Measurements from ENCODE around the gene REXO1. TPM values are rescaled to one million over a fixed set of nuclear protein-coding genes. Genes with fewer than 3 reads are reported as not detected.

REXO1 gene
- total and polyA plus RNA-seq, 2 donors (not counting 3 experiments of a cell fraction or from before 2014, with no cell fraction given) = 41.1 to 56.9 TPM

DNA sequence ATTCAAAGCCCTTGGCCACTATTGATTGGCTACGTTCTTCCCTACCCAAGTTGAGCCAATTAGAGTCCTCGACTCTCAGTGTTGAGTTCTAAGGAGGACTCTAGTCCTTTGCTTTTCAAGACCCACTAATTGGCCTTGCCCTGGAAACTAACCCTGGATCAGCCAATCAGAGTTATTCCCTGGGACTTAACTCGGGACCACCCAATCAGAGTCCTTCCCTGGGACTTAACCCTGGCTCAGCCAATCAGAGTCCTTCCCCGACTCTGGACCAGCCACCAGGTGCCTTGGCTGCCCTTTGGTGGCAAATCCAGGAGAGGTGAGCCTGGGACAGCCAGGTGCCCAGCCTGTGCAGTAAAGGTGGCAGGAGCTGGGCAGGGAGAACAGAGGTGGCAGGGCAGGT lies 64.9 kb downstream of the REXO1 start:
- no peaks in the 10 kb centered on the region for H3K9me3 ChIP-seq (replicated peaks; ENCODE audit: control insufficient read depth, insufficient read depth, low read length)
- no peak for TF ChIP-seq MYC (IDR thresholded peaks at IDR 0.05; ENCODE audit: low read depth, low read length)
- ChIA-PET CTCF (interaction anchor here (1.0 to 6.1 kb wide), 7 partner anchors 12 to 111 kb away, joined by 3 to 58 read pairs (median 8); no protein-coding TSS in a partner anchor), POLR2A (no interaction called here)
- intact Hi-C loops (cut with micrococcal nuclease) = no loop called here
- DNase-seq (ENCODE audit: low read depth, low spot score) = no peak
- no TSS peak for BruUV-seq (replicated peaks)
- no peak overlapping the region for H3K4me2 ChIP-seq (ENCODE audit: insufficient read depth, low read length)
- H4K20me1 ChIP-seq (replicated peaks; ENCODE audit: control insufficient read depth, extremely low read depth, insufficient read depth, low read length) = no peaks in the 10 kb centered on the region
- no peaks in the 10 kb centered on the region for H3K9me1 ChIP-seq (replicated peaks; ENCODE audit: control insufficient read depth, extremely low read depth, insufficient read depth, low read length)
- H3K36me3 ChIP-seq (ENCODE audit: control insufficient read depth in 2 of 2, extremely low read depth in 1 of 2, insufficient read depth in 2 of 2, low read length in 2 of 2) = no peaks in the 10 kb centered on the region
- no peak overlapping the region for H3K4me3 ChIP-seq (replicated peaks in 1 of 3; ENCODE audit: insufficient read depth in 1 of 3, low read depth in 1 of 3, low read length in 3 of 3)
- no peak for FAIRE-seq
- H3K27me3 ChIP-seq (ENCODE audit: control insufficient read depth in 2 of 2, insufficient read depth in 2 of 2, low read length in 2 of 2) = peaks cover 4 to 8% of the 10 kb centered on the region in 2 experiments
- H3K9ac ChIP-seq (replicated peaks; ENCODE audit: extremely low read depth, insufficient read depth, low read length) = no peak overlapping the region
- H2AFZ ChIP-seq (ENCODE audit: low read depth, low read length) = no peak overlapping the region
- dilution Hi-C loops (cut with MboI; ENCODE audit: extremely low pct_ligation_motif_present, low sequenced_read_pairs) = no loop called here
- H3K4me1 ChIP-seq (ENCODE audit: control insufficient read depth, extremely low read depth, insufficient read depth, low read length) = no peaks in the 10 kb centered on the region
- no peaks in the 10 kb centered on the region for H3K79me2 ChIP-seq (ENCODE audit: control insufficient read depth, insufficient read depth, low read length)
- H3K27ac ChIP-seq (ENCODE audit: insufficient read depth, low read depth, low read length) = no peak overlapping the region

GRCh38 chr19:1782521-1782920 lies 65.8 kb downstream of the REXO1 start:
- peaks cover 6 to 12% of the 10 kb centered on the region in 2 experiments for H3K27me3 ChIP-seq (ENCODE audit: control insufficient read depth in 2 of 2, insufficient read depth in 2 of 2, low read length in 2 of 2)
- CTCF ChIA-PET = interaction anchor here (1.1 to 6.1 kb wide), 7 partner anchors 11 to 44 kb away, joined by 3 to 58 read pairs (median 8); no protein-coding TSS in a partner anchor
- FAIRE-seq = no peak

More at GRCh38 chr19:1782521-1782920, 65.8 kb downstream of the REXO1 start:
- DNase-seq (ENCODE audit: low read depth, low spot score) = no peak
- Histone ChIP-seq H3K9ac (replicated peaks; ENCODE audit: extremely low read depth, insufficient read depth, low read length) (no peak overlapping the region), H3K4me2 (ENCODE audit: insufficient read depth, low read length) (no peak overlapping the region), H3K36me3 (ENCODE audit: control insufficient read depth in 2 of 2, extremely low read depth in 1 of 2, insufficient read depth in 2 of 2, low read length in 2 of 2) (no peaks in the 10 kb centered on the region), H3K9me3 (replicated peaks; ENCODE audit: control insufficient read depth, insufficient read depth, low read length) (no peaks in the 10 kb centered on the region), H3K79me2 (ENCODE audit: control insufficient read depth, insufficient read depth, low read length) (no peaks in the 10 kb centered on the region), H4K20me1 (replicated peaks; ENCODE audit: control insufficient read depth, extremely low read depth, insufficient read depth, low read length) (no peaks in the 10 kb centered on the region), H3K4me3 (replicated peaks in 1 of 3; ENCODE audit: insufficient read depth in 1 of 3, low read depth in 1 of 3, low read length in 3 of 3) (no peak overlapping the region), H3K4me1 (ENCODE audit: control insufficient read depth, extremely low read depth, insufficient read depth, low read length) (no peaks in the 10 kb centered on the region), H3K9me1 (replicated peaks; ENCODE audit: control insufficient read depth, extremely low read depth, insufficient read depth, low read length) (no peaks in the 10 kb centered on the region), H3K27ac (ENCODE audit: insufficient read depth, low read depth, low read length) (no peak overlapping the region), H2AFZ (ENCODE audit: low read depth, low read length) (no peak overlapping the region)
- dilution Hi-C loops (cut with MboI; ENCODE audit: extremely low pct_ligation_motif_present, low sequenced_read_pairs) (no loop called here), intact Hi-C loops (cut with micrococcal nuclease) (no loop called here)
- BruUV-seq (replicated peaks) = no TSS peak
- TF ChIP-seq FOS (IDR thresholded peaks at IDR 0.05; ENCODE audit: borderline replicate concordance, insufficient read depth, low read length) = no peak
- no peak for TF ChIP-seq POLR2AphosphoS5 (IDR thresholded peaks at IDR 0.05; ENCODE audit: insufficient read depth, low read depth, low read length)
- no peak for TF ChIP-seq MAX (IDR thresholded peaks at IDR 0.05; ENCODE audit: insufficient read depth, insufficient read length)
- TF ChIP-seq POLR2A (IDR thresholded peaks at IDR 0.05; ENCODE audit: low read depth, low read length) = no peak
- no peak for TF ChIP-seq EZH2 (IDR thresholded peaks at IDR 0.05; ENCODE audit: borderline replicate concordance, low read depth, low read length, severe bottlenecking)
- TF ChIP-seq, protein P1, sequence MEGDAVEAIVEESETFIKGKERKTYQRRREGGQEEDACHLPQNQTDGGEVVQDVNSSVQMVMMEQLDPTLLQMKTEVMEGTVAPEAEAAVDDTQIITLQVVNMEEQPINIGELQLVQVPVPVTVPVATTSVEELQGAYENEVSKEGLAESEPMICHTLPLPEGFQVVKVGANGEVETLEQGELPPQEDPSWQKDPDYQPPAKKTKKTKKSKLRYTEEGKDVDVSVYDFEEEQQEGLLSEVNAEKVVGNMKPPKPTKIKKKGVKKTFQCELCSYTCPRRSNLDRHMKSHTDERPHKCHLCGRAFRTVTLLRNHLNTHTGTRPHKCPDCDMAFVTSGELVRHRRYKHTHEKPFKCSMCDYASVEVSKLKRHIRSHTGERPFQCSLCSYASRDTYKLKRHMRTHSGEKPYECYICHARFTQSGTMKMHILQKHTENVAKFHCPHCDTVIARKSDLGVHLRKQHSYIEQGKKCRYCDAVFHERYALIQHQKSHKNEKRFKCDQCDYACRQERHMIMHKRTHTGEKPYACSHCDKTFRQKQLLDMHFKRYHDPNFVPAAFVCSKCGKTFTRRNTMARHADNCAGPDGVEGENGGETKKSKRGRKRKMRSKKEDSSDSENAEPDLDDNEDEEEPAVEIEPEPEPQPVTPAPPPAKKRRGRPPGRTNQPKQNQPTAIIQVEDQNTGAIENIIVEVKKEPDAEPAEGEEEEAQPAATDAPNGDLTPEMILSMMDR (IDR thresholded peaks at IDR 0.05; ENCODE audit: extremely low read depth in 1 of 2, insufficient read depth in 1 of 2, low read depth in 1 of 2, low read length in 2 of 2) = no peak
- TF ChIP-seq MYC (IDR thresholded peaks at IDR 0.05; ENCODE audit: low read depth, low read length) = no peak
- TF ChIP-seq JUN (IDR thresholded peaks at IDR 0.05; ENCODE audit: borderline replicate concordance, insufficient read depth, insufficient read length, low read depth) = no peak
- TF ChIP-seq GATA2 (IDR thresholded peaks at IDR 0.05; ENCODE audit: insufficient read depth, insufficient read length, low read depth, low read length) = no peak
- POLR2A ChIA-PET = no interaction called here

Measured in endothelial cell of umbilical vein (primary cell).